Skeletal muscle tissue (tissue), 4 donors: Measurements from ENCODE around the gene ZNF385D. TPM values are rescaled to one million over a fixed set of nuclear protein-coding genes. Genes with fewer than 3 reads are reported as not detected.

Source experiments
- H3K27ac ChIP-seq: one replicate; pipeline ENCODE4 v1.7.0; 2013; ENCODE audit warnings: mild to moderate bottlenecking, low read depth, low read length, inconsistent platforms
- H3K27me3 ChIP-seq, 3 donors: one replicate each; pipeline ENCODE4 v1.7.0; 2013; ENCODE audit warnings: low read length in 3 of 3; ENCODE audit not compliant: control insufficient read depth in 3 of 3, insufficient read depth in 3 of 3
- H3K36me3 ChIP-seq, 3 donors: one replicate each; pipeline ENCODE4 v1.7.0; 2013; ENCODE audit warnings: low read length in 3 of 3; ENCODE audit not compliant: control insufficient read depth in 3 of 3, insufficient read depth in 3 of 3
- H3K4me1 ChIP-seq, 3 donors: one replicate each; pipeline ENCODE4 v1.7.0; 2013; ENCODE audit warnings: low read length in 3 of 3, mild to moderate bottlenecking in 3 of 3; ENCODE audit not compliant: control insufficient read depth in 3 of 3, insufficient read depth in 3 of 3
- H3K4me3 ChIP-seq, 3 donors: one replicate each; pipeline ENCODE4 v1.7.0; 2013; ENCODE audit warnings: low read length in 3 of 3
- H3K9ac ChIP-seq, 3 donors: one replicate each; pipeline ENCODE4 v1.7.0; 2013; ENCODE audit warnings: low read length in 3 of 3, mild to moderate bottlenecking in 3 of 3, moderate library complexity in 2 of 3, low read depth in 1 of 3
- H3K9me3 ChIP-seq, 3 donors: one replicate each; pipeline ENCODE4 v1.7.0; 2013; ENCODE audit warnings: low read length in 3 of 3; ENCODE audit not compliant: control insufficient read depth in 3 of 3
- total RNA-seq: library from RNA; depleted of rRNA; stranded (reverse); fragments of >200 nt; gene quantifications from one replicate; pipeline ENCODE4 v1.2.3, GENCODE V29; 2014
- donor health status: Osteomylitis.

ZNF385D gene
- total RNA-seq, 1 donor from 2014 or later, result 9.4 TPM

DNA sequence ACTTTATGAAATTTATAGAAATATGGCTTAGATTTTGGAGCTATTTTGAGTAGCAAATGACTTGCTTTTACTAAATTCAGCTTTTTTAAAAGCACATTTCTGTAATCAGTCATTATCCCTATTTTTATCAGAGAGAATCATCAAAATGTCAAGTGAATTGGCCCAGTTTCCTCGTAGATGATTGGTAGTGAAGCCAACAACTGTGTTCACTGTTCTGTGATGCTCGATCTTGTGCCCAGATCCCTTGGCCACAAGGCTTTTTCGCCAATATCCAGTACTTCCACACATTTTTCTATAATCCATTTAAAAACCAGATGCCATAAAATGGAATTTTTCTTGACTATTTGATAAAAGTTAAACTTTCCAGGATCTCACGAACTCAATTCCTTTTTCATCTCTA, 336.5 kb downstream of the ZNF385D start:
- Histone ChIP-seq H3K4me1 (no peaks in the 10 kb centered on the region), H3K27ac (no peak overlapping the region), H3K4me3 (no peak overlapping the region), H3K9me3 (no peaks in the 10 kb centered on the region), H3K36me3 (no peaks in the 10 kb centered on the region), H3K27me3 (no peaks in the 10 kb centered on the region), H3K9ac (no peak overlapping the region)

GRCh38 chr3:21411058-21411457, 340.0 kb downstream of the ZNF385D start:
- Histone ChIP-seq H3K9ac (no peak overlapping the region), H3K9me3 (no peaks in the 10 kb centered on the region), H3K4me3 (no peak overlapping the region), H3K27me3 (no peaks in the 10 kb centered on the region), H3K36me3 (no peaks in the 10 kb centered on the region), H3K4me1 (no peaks in the 10 kb centered on the region), H3K27ac (no peak overlapping the region)

GRCh38 chr3:21409401-21409800, 341.6 kb downstream of the ZNF385D start:
- no peak overlapping the region for H3K9ac ChIP-seq
- H3K27me3 ChIP-seq, result no peaks in the 10 kb centered on the region
- H3K4me3 ChIP-seq, result no peak overlapping the region
- no peak overlapping the region for H3K27ac ChIP-seq
- no peaks in the 10 kb centered on the region for H3K36me3 ChIP-seq
- H3K9me3 ChIP-seq, result peaks cover 0 to under 1% (median 0%) of the 10 kb centered on the region in 3 donors
- no peaks in the 10 kb centered on the region for H3K4me1 ChIP-seq

DNA sequence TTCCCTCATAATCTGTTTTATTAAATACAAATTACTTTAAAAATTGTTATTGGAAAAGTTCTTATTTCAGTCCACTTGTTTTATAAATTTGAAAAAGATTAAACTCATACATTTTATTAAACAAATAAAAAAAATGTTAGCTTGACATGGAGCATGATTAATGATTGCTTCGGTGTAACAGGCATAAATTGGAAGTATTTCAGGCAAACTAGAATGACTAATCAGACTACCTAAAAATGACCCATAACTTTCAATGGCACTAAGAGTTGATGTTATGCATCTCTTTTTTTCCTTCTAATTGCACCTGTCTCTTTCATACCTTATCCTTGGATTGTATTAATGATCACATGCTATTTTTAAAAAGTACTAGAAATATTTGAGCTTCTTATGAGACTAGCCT, 343.3 kb downstream of the ZNF385D start:
- H3K4me1 ChIP-seq, result no peaks in the 10 kb centered on the region
- no peak overlapping the region for H3K27ac ChIP-seq
- no peaks in the 10 kb centered on the region for H3K36me3 ChIP-seq
- peaks cover 0 to 3% (median 0%) of the 10 kb centered on the region in 3 donors for H3K9me3 ChIP-seq
- no peaks in the 10 kb centered on the region for H3K27me3 ChIP-seq
- no peak overlapping the region for H3K4me3 ChIP-seq
- H3K9ac ChIP-seq, result no peak overlapping the region

DNA sequence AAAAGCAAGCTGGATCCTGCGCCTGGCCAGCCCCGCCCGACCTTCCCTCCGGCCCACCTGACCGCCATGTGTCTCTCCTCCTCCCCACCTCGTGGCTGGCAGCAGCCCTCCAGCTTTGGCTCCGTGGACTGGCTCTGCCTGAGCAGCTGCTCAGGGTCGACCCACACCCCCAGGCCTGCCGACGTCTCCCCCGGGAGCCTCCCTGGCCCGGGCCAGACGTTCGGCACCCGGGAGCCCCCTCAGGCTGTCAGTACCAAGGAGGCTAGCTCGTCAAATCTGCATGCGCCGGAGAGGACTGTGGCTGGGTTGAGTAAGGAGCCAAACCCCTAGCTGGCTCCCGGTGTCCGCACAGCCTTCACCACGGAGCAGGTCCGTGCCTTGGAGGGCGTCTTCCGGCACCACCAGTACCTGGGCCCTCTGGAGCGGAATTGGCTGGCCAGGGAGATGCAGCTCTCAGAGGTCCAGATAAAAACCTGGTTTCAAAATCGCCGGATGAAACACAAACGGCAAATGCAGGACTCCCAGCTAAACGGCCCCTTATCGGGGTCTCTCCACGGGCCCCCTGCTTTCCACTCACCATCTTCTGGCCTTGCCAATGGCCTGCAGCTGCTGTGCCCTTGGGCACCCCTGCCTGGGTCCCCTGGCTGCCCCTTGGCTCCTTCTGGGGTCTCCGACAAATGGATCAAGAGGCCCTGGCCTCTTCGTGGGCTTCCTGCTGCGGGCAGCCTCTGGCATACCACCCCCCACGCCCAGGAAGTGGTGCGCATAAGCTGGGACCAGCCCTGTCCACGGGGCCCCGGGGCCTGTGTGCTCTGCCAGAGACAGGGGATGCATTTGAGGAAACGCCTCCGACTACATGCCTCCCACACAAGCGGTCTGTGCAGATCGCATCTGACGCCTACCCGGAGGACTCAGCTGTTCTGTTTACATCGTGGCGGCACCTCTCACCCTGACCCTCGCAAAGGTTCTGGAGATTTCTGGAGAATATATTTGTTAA, 345.0 kb downstream of the ZNF385D start:
- H3K27me3 ChIP-seq, result no peaks in the 10 kb centered on the region
- H3K4me1 ChIP-seq, result no peaks in the 10 kb centered on the region
- no peaks in the 10 kb centered on the region for H3K36me3 ChIP-seq
- H3K9ac ChIP-seq, result no peak overlapping the region
- no peak overlapping the region for H3K27ac ChIP-seq
- no peak overlapping the region for H3K4me3 ChIP-seq
- peaks cover 0 to 3% (median 0%) of the 10 kb centered on the region in 3 donors for H3K9me3 ChIP-seq

DNA sequence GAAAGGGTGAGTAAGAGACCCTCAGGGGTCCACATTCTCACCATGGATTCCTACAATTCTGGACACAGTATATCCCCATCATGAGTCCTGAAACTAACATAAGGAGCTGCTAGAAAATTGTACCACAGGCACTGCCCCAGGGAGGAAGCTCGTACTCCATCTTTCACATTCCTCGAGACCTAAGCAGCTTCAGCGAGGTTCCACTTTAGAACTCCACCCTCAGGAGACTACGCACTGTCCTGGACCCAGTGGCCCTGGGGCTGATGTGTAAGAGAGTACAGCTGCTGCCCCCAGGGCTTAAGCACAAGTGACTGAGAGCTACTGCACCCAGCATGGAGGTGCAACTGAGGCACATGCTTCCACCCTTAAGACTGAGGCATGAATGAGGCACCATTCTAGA, 352.5 kb downstream of the ZNF385D start:
- Histone ChIP-seq H3K27ac (no peak overlapping the region), H3K4me3 (no peak overlapping the region), H3K4me1 (peaks cover 0 to 3% (median 0%) of the 10 kb centered on the region in 3 donors), H3K27me3 (no peaks in the 10 kb centered on the region), H3K9ac (no peak overlapping the region), H3K36me3 (no peaks in the 10 kb centered on the region), H3K9me3 (no peaks in the 10 kb centered on the region)

DNA sequence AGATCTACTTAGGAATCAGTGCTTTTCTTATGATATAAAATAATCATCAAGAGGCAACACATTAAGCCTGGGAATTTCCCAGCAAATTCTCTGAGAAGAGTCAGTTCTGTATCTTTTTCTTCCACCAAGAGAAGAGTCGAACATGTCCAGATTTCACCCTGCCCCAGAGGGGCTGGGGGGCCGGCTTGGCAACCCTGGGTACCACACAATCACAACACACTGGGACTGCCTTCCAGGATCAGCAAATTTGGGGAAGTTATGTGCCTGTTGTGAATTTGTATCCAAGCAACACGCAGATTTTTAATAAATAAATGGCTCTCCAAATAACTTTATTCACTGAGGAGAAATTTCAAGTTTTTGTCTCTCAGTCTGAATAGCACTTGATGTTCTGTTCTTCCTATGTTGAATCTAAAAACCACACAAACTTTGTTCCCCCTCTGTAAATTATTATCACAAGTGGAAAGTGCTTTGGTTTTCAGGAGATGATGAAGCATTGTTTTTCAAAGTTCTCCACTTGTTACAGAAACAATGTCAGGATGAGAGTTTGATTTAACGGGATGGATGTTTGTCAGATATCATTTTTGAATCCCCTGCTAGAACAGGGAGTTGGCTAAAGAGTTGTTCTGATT, 357.2 kb downstream of the ZNF385D start:
- no peaks in the 10 kb centered on the region for H3K9me3 ChIP-seq
- H3K27ac ChIP-seq, result no peak overlapping the region
- peaks cover 0 to 3% (median 0%) of the 10 kb centered on the region in 3 donors for H3K4me1 ChIP-seq
- H3K36me3 ChIP-seq, result no peaks in the 10 kb centered on the region
- no peak overlapping the region for H3K4me3 ChIP-seq
- H3K9ac ChIP-seq, result no peak overlapping the region
- H3K27me3 ChIP-seq, result no peaks in the 10 kb centered on the region

GRCh38 chr3:21392526-21392925, 358.5 kb downstream of the ZNF385D start:
- no peaks in the 10 kb centered on the region for H3K9me3 ChIP-seq
- H3K9ac ChIP-seq, result no peak overlapping the region
- no peaks in the 10 kb centered on the region for H3K36me3 ChIP-seq
- no peak overlapping the region for H3K27ac ChIP-seq
- no peak overlapping the region for H3K4me3 ChIP-seq
- H3K27me3 ChIP-seq, result no peaks in the 10 kb centered on the region
- H3K4me1 ChIP-seq, result peaks cover 0 to 3% (median 0%) of the 10 kb centered on the region in 3 donors

- no peak overlapping the region for H3K4me3 ChIP-seq
- H3K36me3 ChIP-seq, result no peaks in the 10 kb centered on the region
- no peak overlapping the region for H3K27ac ChIP-seq
- no peaks in the 10 kb centered on the region for H3K27me3 ChIP-seq
- H3K4me1 ChIP-seq, result peaks cover 0 to 3% (median 0%) of the 10 kb centered on the region in 3 donors
- H3K9ac ChIP-seq, result no peak overlapping the region
- no peaks in the 10 kb centered on the region for H3K9me3 ChIP-seq
Measured at GRCh38 chr3:21390856-21391255, 360.2 kb downstream of the ZNF385D start.

GRCh38 chr3:21390136-21390535, 360.9 kb downstream of the ZNF385D start:
- no peaks in the 10 kb centered on the region for H3K9me3 ChIP-seq

More at GRCh38 chr3:21390136-21390535, 360.9 kb downstream of the ZNF385D start:
- Histone ChIP-seq H3K9ac (no peak overlapping the region), H3K27ac (no peak overlapping the region), H3K27me3 (no peaks in the 10 kb centered on the region), H3K36me3 (no peaks in the 10 kb centered on the region), H3K4me3 (no peak overlapping the region), H3K4me1 (peaks cover 0 to 3% (median 0%) of the 10 kb centered on the region in 3 donors)
